HCT116 (cell line): Measurements from ENCODE around the gene LAMA4. TPM values are rescaled to one million over a fixed set of nuclear protein-coding genes. Genes with fewer than 3 reads are reported as not detected.

Experiments
- ATAC-seq: fragments of 200-7000 bp; cut with Tn5 transposase; 2 replicates; pipeline ENCODE4 v1.9.1; 2020; ENCODE audit warnings: mild to moderate bottlenecking, moderate library complexity
- BruUV-seq: library from RNA; stranded (reverse); fragments of 400-500 nt; replicated peaks from 2 replicates; lab custom pipeline; 2021; lab: Mats Ljungman, UMichigan
- CTCF ChIA-PET: fragments of 300-600 bp; sonication (Branson Sonifier 250); formaldehyde crosslinking; loops from one replicate; lab custom pipeline; 2021; ENCODE audit warnings: antibody characterized with exemption; lab: Charles Lee
- POLR2A ChIA-PET: fragments of 300-600, 350-600 bp; sonication (Branson Sonifier 250); formaldehyde crosslinking; loops from one replicate; lab custom pipeline; 2021; ENCODE audit warnings: antibody characterized with exemption; lab: Charles Lee
- RAD21 ChIA-PET, 2 experiments: fragments of 300-600 bp; sonication (Branson Sonifier 250); formaldehyde crosslinking; loops; one replicate each; lab custom pipeline; 2023; ENCODE audit warnings: low total read pairs in 2 of 2; ENCODE audit not compliant: uncharacterized antibody in 2 of 2, unreplicated experiment in 2 of 2, low non-redundant PET in 1 of 2; lab: Charles Lee
- DNase-seq: peaks from one replicate; pipeline ENCODE4 v3.0.0-alpha.2; 2010; ENCODE audit warnings: low read depth, low spot score
- H2AFZ ChIP-seq: fragments of 200-600 bp; shearing (Covaris generic), sonication (generic); 2 replicates; pipeline ENCODE4 v1.6.1; 2017; ENCODE audit warnings: low read depth, mixed run types, mixed read lengths, antibody characterized with exemption, low read length; ENCODE audit not compliant: poor library complexity, severe bottlenecking
- H3K27ac ChIP-seq: 2 replicates; pipeline ENCODE4 v1.5.1; 2012; ENCODE audit warnings: low read depth, low read length
- H3K27me3 ChIP-seq: fragments of 200-600 bp; sonication (generic); 2 replicates; pipeline ENCODE4 v1.6.1; 2016; ENCODE audit warnings: mixed run types, low read length, mixed read lengths; ENCODE audit not compliant: insufficient read depth
- H3K36me3 ChIP-seq, 2 experiments: fragments of 200-500 bp in 1 of 2; fragments of 200-600 bp in 1 of 2; sonication (Bioruptor generic) in 1 of 2; sonication (generic) in 1 of 2; 2 replicates each; pipeline versions ENCODE4 v1.5.1 to v1.6.1; 2014 to 2016; ENCODE audit warnings: low read length in 2 of 2, inconsistent platforms in 1 of 2, mixed read lengths in 1 of 2, mixed run types in 1 of 2; ENCODE audit not compliant: insufficient read depth in 2 of 2, control insufficient read depth in 1 of 2
- H3K4me1 ChIP-seq, 2 experiments: fragments of 200-600 bp in 1 of 2; sonication (generic) in 1 of 2; 2 replicates each; pipeline versions ENCODE4 v1.5.1 to v1.6.1; 2012 to 2017; ENCODE audit warnings: low read length in 2 of 2, inconsistent platforms in 1 of 2, mild to moderate bottlenecking in 1 of 2, mixed read lengths in 1 of 2, mixed run types in 1 of 2, moderate library complexity in 1 of 2; ENCODE audit not compliant: insufficient read depth in 2 of 2, control insufficient read depth in 1 of 2
- H3K4me2 ChIP-seq: fragments of 200-600 bp; sonication (generic); 2 replicates; pipeline ENCODE4 v1.6.1; 2017; ENCODE audit warnings: mixed run types, low read length, mixed read lengths
- H3K4me3 ChIP-seq, 2 experiments: fragments of 200-600 bp in 1 of 2; sonication (generic) in 1 of 2; replicated peaks in 1 of 2; 2 replicates each; pipeline ENCODE4 v1.5.1; 2011 to 2016; ENCODE audit warnings: low read length in 2 of 2, control low read depth in 1 of 2, low read depth in 1 of 2, mild to moderate bottlenecking in 1 of 2, mixed read lengths in 1 of 2, mixed run types in 1 of 2
- H3K79me2 ChIP-seq: fragments of 200-600 bp; sonication (generic); 2 replicates; pipeline ENCODE4 v1.6.1; 2017; ENCODE audit warnings: mild to moderate bottlenecking, mixed run types, low read length, moderate library complexity, mixed read lengths; ENCODE audit not compliant: insufficient read depth
- H3K9ac ChIP-seq: fragments of 200-600 bp; sonication (generic); 2 replicates; pipeline ENCODE4 v1.6.1; 2016; ENCODE audit warnings: low read length, mixed read lengths
- H3K9me2 ChIP-seq: fragments of 200-600 bp; sonication (generic), shearing (Covaris generic); 2 replicates; pipeline ENCODE4 v1.6.1; 2017; ENCODE audit warnings: mixed run types, mild to moderate bottlenecking, moderate library complexity; ENCODE audit not compliant: insufficient read depth
- H3K9me3 ChIP-seq, 2 experiments: fragments of 200-500 bp in 1 of 2; fragments of 200-600 bp in 1 of 2; sonication (Bioruptor generic) in 1 of 2; sonication (generic) in 1 of 2; 2 replicates each; pipeline ENCODE4 v1.6.1; 2014 to 2017; ENCODE audit warnings: low read length in 2 of 2, mixed read lengths in 2 of 2, inconsistent platforms in 1 of 2, low read depth in 1 of 2, mild to moderate bottlenecking in 1 of 2, mixed run types in 1 of 2, moderate library complexity in 1 of 2; ENCODE audit not compliant: control insufficient read depth in 1 of 2, insufficient read depth in 1 of 2
- H4K20me1 ChIP-seq: fragments of 200-600 bp; sonication (generic), shearing (Covaris generic); 2 replicates; pipeline ENCODE4 v1.6.1; 2017; ENCODE audit warnings: mixed run types, mild to moderate bottlenecking, moderate library complexity; ENCODE audit not compliant: insufficient read depth
- CEBPB ChIP-seq: IDR thresholded peaks from 2 replicates; pipeline ENCODE4 v1.6.1; 2012; ENCODE audit warnings: low read depth
- EGR1 ChIP-seq: IDR thresholded peaks from 2 replicates; pipeline ENCODE4 v1.6.1; 2012; ENCODE audit warnings: low read depth
- ELF1 ChIP-seq: IDR thresholded peaks from 2 replicates; pipeline ENCODE4 v1.6.1; 2012; ENCODE audit warnings: low read depth, borderline replicate concordance
- EZH2phosphoT487 ChIP-seq: fragments of 200-600 bp; IDR thresholded peaks from 2 replicates; pipeline ENCODE4 v1.6.1; 2018; ENCODE audit warnings: antibody characterized with exemption, borderline replicate concordance
- POLR2A ChIP-seq: IDR thresholded peaks from 2 replicates; pipeline ENCODE4 v1.7.0; 2011; ENCODE audit warnings: borderline replicate concordance; ENCODE audit not compliant: insufficient read depth, insufficient read length; ENCODE audit errors: extremely low read depth
- POLR2AphosphoS5 ChIP-seq: IDR thresholded peaks from 2 replicates; pipeline ENCODE4 v1.6.1; 2011; ENCODE audit warnings: mild to moderate bottlenecking, low read depth, low read length, moderate library complexity
- SIN3A ChIP-seq: IDR thresholded peaks from 2 replicates; pipeline ENCODE4 v1.6.1; 2012; ENCODE audit warnings: low read depth
- SRF ChIP-seq: IDR thresholded peaks from 2 replicates; pipeline ENCODE4 v1.6.1; 2012; ENCODE audit warnings: low read depth
- YY1 ChIP-seq: IDR thresholded peaks from 2 replicates; pipeline ENCODE4 v1.6.1; 2011; ENCODE audit warnings: low read length, low read depth, moderate library complexity, mild to moderate bottlenecking; ENCODE audit not compliant: insufficient replicate concordance; ENCODE audit errors: extremely low read depth
- ZFX ChIP-seq: fragments of 450-650 bp; IDR thresholded peaks from 2 replicates; pipeline ENCODE4 v1.6.1; 2017
- intact Hi-C: fragments of 100-400 bp; cut with micrococcal nuclease; formaldehyde crosslinking; loops from 2 replicates; pipeline ENCODE4 v1.10.0; 2022
- total RNA-seq: library from RNA; stranded (reverse); gene quantifications from one replicate; pipeline ENCODE4 v1.2.1, GENCODE V29; 2021; ENCODE audit not compliant: unreplicated experiment
- TF ChIP-seq, protein P1 (sequence below): IDR thresholded peaks from 2 replicates; pipeline ENCODE4 v1.6.1; 2012; ENCODE audit warnings: low read depth
- TF ChIP-seq, protein P2 (sequence below): IDR thresholded peaks from 2 replicates; pipeline ENCODE4 v1.6.1; 2012

Gene LAMA4
- total RNA-seq, 1 experiment from 2014 or later = 2.2 TPM

DNA sequence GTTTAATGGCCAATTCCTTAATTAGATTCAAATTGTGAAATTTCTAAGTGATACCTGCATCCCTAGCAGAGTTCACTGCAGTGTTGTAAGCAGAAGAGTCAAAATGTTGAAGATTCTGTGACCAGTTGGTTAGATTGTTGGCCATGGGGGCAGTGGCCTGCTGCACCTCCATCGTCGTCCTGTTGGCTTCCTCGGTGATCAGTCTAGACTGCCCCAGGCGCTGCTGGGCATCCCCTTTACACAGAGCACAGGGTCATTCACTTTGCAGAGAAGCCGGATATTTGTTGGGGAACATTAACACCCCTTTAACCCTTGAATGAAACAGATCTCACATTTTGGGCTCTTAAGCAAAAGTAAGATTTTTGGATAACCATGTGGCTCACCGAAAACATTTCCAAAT lies 106.3 kb downstream of the LAMA4 start:
- ChIA-PET RAD21 (no interaction called here), POLR2A (no interaction called here), CTCF (no interaction called here)
- ATAC-seq (no peak), DNase-seq (no peak)
- intact Hi-C loops = no loop called here
- Histone ChIP-seq H3K79me2 (no peaks in the 10 kb centered on the region), H3K4me1 (no peaks in the 10 kb centered on the region), H4K20me1 (no peaks in the 10 kb centered on the region), H3K4me3 (no peak overlapping the region), H3K36me3 (no peaks in the 10 kb centered on the region), H3K27ac (no peak overlapping the region), H3K9me3 (no peaks in the 10 kb centered on the region), H2AFZ (no peak overlapping the region), H3K4me2 (no peak overlapping the region), H3K9me2 (no peaks in the 10 kb centered on the region), H3K27me3 (no peaks in the 10 kb centered on the region), H3K9ac (no peak overlapping the region)
- BruUV-seq = no TSS peak
- TF ChIP-seq SIN3A = no peak
- TF ChIP-seq CEBPB = no peak
- TF ChIP-seq, protein P1, sequence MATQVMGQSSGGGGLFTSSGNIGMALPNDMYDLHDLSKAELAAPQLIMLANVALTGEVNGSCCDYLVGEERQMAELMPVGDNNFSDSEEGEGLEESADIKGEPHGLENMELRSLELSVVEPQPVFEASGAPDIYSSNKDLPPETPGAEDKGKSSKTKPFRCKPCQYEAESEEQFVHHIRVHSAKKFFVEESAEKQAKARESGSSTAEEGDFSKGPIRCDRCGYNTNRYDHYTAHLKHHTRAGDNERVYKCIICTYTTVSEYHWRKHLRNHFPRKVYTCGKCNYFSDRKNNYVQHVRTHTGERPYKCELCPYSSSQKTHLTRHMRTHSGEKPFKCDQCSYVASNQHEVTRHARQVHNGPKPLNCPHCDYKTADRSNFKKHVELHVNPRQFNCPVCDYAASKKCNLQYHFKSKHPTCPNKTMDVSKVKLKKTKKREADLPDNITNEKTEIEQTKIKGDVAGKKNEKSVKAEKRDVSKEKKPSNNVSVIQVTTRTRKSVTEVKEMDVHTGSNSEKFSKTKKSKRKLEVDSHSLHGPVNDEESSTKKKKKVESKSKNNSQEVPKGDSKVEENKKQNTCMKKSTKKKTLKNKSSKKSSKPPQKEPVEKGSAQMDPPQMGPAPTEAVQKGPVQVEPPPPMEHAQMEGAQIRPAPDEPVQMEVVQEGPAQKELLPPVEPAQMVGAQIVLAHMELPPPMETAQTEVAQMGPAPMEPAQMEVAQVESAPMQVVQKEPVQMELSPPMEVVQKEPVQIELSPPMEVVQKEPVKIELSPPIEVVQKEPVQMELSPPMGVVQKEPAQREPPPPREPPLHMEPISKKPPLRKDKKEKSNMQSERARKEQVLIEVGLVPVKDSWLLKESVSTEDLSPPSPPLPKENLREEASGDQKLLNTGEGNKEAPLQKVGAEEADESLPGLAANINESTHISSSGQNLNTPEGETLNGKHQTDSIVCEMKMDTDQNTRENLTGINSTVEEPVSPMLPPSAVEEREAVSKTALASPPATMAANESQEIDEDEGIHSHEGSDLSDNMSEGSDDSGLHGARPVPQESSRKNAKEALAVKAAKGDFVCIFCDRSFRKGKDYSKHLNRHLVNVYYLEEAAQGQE = no peak
- no peak for TF ChIP-seq YY1
- no peak for TF ChIP-seq POLR2A
- no peak for TF ChIP-seq ZFX
- TF ChIP-seq, protein P2, sequence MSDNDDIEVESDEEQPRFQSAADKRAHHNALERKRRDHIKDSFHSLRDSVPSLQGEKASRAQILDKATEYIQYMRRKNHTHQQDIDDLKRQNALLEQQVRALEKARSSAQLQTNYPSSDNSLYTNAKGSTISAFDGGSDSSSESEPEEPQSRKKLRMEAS = no peak
- TF ChIP-seq SRF = no peak
- TF ChIP-seq POLR2AphosphoS5 = no peak
- TF ChIP-seq EGR1 = no peak
- no peak for TF ChIP-seq EZH2phosphoT487
- no peak for TF ChIP-seq ELF1
